Caco-2 (cell line): ENCODE measurements around the gene CLEC2L. TPM values are rescaled to one million over a fixed set of nuclear protein-coding genes. Genes with fewer than 3 reads are reported as not detected.

Experiments
- BruUV-seq: library from RNA; stranded (reverse); fragments of 400-500 nt; replicated peaks from 2 replicates; lab custom pipeline; 2021; lab: Mats Ljungman, UMichigan
- CTCF ChIA-PET: fragments of 300-600 bp; sonication (Branson Sonifier 250); formaldehyde crosslinking; loops from one replicate; lab custom pipeline; 2022; ENCODE audit warnings: antibody characterized with exemption; lab: Charles Lee
- POLR2A ChIA-PET: fragments of 300-600 bp; sonication (Branson Sonifier 250); formaldehyde crosslinking; loops from one replicate; lab custom pipeline; 2022; ENCODE audit warnings: antibody characterized with exemption; lab: Charles Lee
- DNase-seq, 2 experiments: peaks; one replicate each; pipeline versions ENCODE4 v3.0.0 to v3.0.0-alpha.2; 2020 to 2022
- H3K27me3 ChIP-seq: replicated peaks from 2 replicates; pipeline ENCODE4 v1.6.0; 2011; ENCODE audit warnings: low read length; ENCODE audit not compliant: control insufficient read depth, insufficient read depth
- H3K36me3 ChIP-seq: 2 replicates; pipeline ENCODE4 v1.5.1; 2011; ENCODE audit warnings: low read length; ENCODE audit not compliant: control insufficient read depth, insufficient read depth
- H3K4me1 ChIP-seq: fragments of 250-450 bp; sonication (Bioruptor Pico); 2 replicates; pipeline ENCODE4 v1.5.1; 2020; ENCODE audit warnings: mild to moderate bottlenecking
- H3K4me3 ChIP-seq: 2 replicates; pipeline ENCODE4 v1.5.1; 2011; ENCODE audit warnings: low read depth, mild to moderate bottlenecking, control low read depth, low read length
- H3K9me3 ChIP-seq: fragments of 250-450 bp; sonication (Bioruptor Pico); 2 replicates; pipeline ENCODE4 v1.5.1; 2020; ENCODE audit warnings: mild to moderate bottlenecking, moderate library complexity
- H3K27ac Mint-ChIP-seq: one replicate; pipeline ENCODE4 v1.8.0; 2022; ENCODE audit warnings: mixed read lengths; ENCODE audit not compliant: unreplicated experiment
- H3K27me3 Mint-ChIP-seq: one replicate; pipeline ENCODE4 v1.8.0; 2022; ENCODE audit warnings: mixed read lengths; ENCODE audit not compliant: insufficient read depth, unreplicated experiment
- H3K36me3 Mint-ChIP-seq: one replicate; pipeline ENCODE4 v1.8.0; 2022; ENCODE audit warnings: mild to moderate bottlenecking, mixed read lengths; ENCODE audit not compliant: insufficient read depth, unreplicated experiment
- H3K4me1 Mint-ChIP-seq: one replicate; pipeline ENCODE4 v1.8.0; 2022; ENCODE audit warnings: low read depth, mixed read lengths; ENCODE audit not compliant: unreplicated experiment
- H3K4me3 Mint-ChIP-seq: one replicate; pipeline ENCODE4 v1.8.0; 2022; ENCODE audit warnings: mild to moderate bottlenecking, moderate library complexity, mixed read lengths; ENCODE audit not compliant: unreplicated experiment
- H3K9me3 Mint-ChIP-seq: one replicate; pipeline ENCODE4 v1.8.0; 2022; ENCODE audit warnings: mixed read lengths; ENCODE audit not compliant: unreplicated experiment
- CTCF ChIP-seq, 2 experiments: fragments of 200-600 bp in 1 of 2; IDR thresholded peaks; 1 replicate in 1 of 2; 2 replicates in 1 of 2; pipeline versions ENCODE4 v1.5.1 to v1.8.0; 2011 to 2022; ENCODE audit warnings: antibody characterized with exemption in 1 of 2, control low read depth in 1 of 2, inconsistent platforms in 1 of 2, low read depth in 1 of 2, low read length in 1 of 2, mild to moderate bottlenecking in 1 of 2, moderate library complexity in 1 of 2; ENCODE audit not compliant: insufficient read depth in 1 of 2, severe bottlenecking in 1 of 2, unreplicated experiment in 1 of 2
- intact Hi-C: fragments of 100-400 bp; cut with micrococcal nuclease; formaldehyde crosslinking; loops from one replicate; pipeline ENCODE4 v1.10.0; 2022; ENCODE audit not compliant: unreplicated experiment
- total RNA-seq: library from RNA; stranded (reverse); gene quantifications from 2 replicates; pipeline ENCODE4 v1.2.3, GENCODE V29; 2022

CLEC2L gene
- total RNA-seq, 1 experiment from 2014 or later: not detected

GRCh38 chr7:139563856-139564255, 40.4 kb downstream of the CLEC2L start:
- POLR2A ChIA-PET: no interaction called here

GRCh38 chr7:139566075-139566474, 42.6 kb downstream of the CLEC2L start:
- H3K9me3 Mint-ChIP-seq: no peaks in the 10 kb centered on the region
- no peak for TF ChIP-seq CTCF (IDR thresholded peaks at IDR 0.05; ENCODE audit: insufficient read depth in 1 of 2, low read depth in 1 of 2, low read length in 1 of 2, severe bottlenecking in 1 of 2, unreplicated experiment in 1 of 2)
- H3K27me3 Mint-ChIP-seq: no peaks in the 10 kb centered on the region
- no peaks in the 10 kb centered on the region for H3K27me3 ChIP-seq
- H3K36me3 ChIP-seq: no peaks in the 10 kb centered on the region
- ChIA-PET CTCF (no interaction called here), POLR2A (no interaction called here)
- H3K36me3 Mint-ChIP-seq: peaks cover 6% of the 10 kb centered on the region
- BruUV-seq: no TSS peak
- DNase-seq: no peak
- peaks cover 23% of the 10 kb centered on the region for H3K4me1 Mint-ChIP-seq
- H3K4me3 Mint-ChIP-seq: no peak overlapping the region
- no peak overlapping the region for H3K4me3 ChIP-seq
- intact Hi-C loops: no loop called here
- H3K9me3 ChIP-seq: no peaks in the 10 kb centered on the region
- peaks cover 23% of the 10 kb centered on the region for H3K4me1 ChIP-seq
- no peak overlapping the region for H3K27ac Mint-ChIP-seq

More at GRCh38 chr7:139563856-139564255, 40.4 kb downstream of the CLEC2L start:
- TF ChIP-seq CTCF (IDR thresholded peaks at IDR 0.05; ENCODE audit: insufficient read depth in 1 of 2, low read depth in 1 of 2, low read length in 1 of 2, severe bottlenecking in 1 of 2, unreplicated experiment in 1 of 2): no peak
- intact Hi-C loops: no loop called here
- Histone ChIP-seq H3K4me3 (no peak overlapping the region), H3K27me3 (no peaks in the 10 kb centered on the region), H3K4me1 (peaks cover 23% of the 10 kb centered on the region), H3K36me3 (no peaks in the 10 kb centered on the region), H3K9me3 (no peaks in the 10 kb centered on the region)
- Mint-ChIP-seq H3K9me3 (no peaks in the 10 kb centered on the region), H3K4me1 (peaks cover 23% of the 10 kb centered on the region), H3K27me3 (no peaks in the 10 kb centered on the region), H3K4me3 (no peak overlapping the region), H3K36me3 (peaks cover 18% of the 10 kb centered on the region), H3K27ac (no peak overlapping the region)
- peak in 1 of 2 experiments; percentile 1 for DNase-seq
- CTCF ChIA-PET: no interaction called here
- BruUV-seq: no TSS peak

GRCh38 chr7:139566736-139567646, 43.5 kb downstream of the CLEC2L start:
- Mint-ChIP-seq H3K9me3 (no peaks in the 10 kb centered on the region), H3K27ac (no peak overlapping the region), H3K4me3 (no peak overlapping the region), H3K36me3 (peaks cover 6% of the 10 kb centered on the region), H3K27me3 (no peaks in the 10 kb centered on the region), H3K4me1 (peaks cover 23% of the 10 kb centered on the region)
- Histone ChIP-seq H3K27me3 (no peaks in the 10 kb centered on the region), H3K9me3 (no peaks in the 10 kb centered on the region), H3K4me1 (peaks cover 23% of the 10 kb centered on the region), H3K4me3 (no peak overlapping the region), H3K36me3 (no peaks in the 10 kb centered on the region)
- POLR2A ChIA-PET: no interaction called here
- no TSS peak for BruUV-seq
- CTCF ChIA-PET: no interaction called here
- intact Hi-C loops: loop anchor here (1.0 kb wide), 1 partner anchor 9 kb away; no protein-coding TSS in a partner anchor
- no peak for TF ChIP-seq CTCF (IDR thresholded peaks at IDR 0.05; ENCODE audit: insufficient read depth in 1 of 2, low read depth in 1 of 2, low read length in 1 of 2, severe bottlenecking in 1 of 2, unreplicated experiment in 1 of 2)
- peak in 1 of 2 experiments; percentile 17 for DNase-seq
